ENCODE measurements around the gene LRMDA. TPM values are rescaled to one million over a fixed set of nuclear protein-coding genes. Genes with fewer than 3 reads are reported as not detected.

The LRMDA gene
- total and polyA plus RNA-seq, 2 donors (not counting 3 experiments of a cell fraction or from before 2014, with no cell fraction given) = 9.7 to 18.0 TPM

DNA sequence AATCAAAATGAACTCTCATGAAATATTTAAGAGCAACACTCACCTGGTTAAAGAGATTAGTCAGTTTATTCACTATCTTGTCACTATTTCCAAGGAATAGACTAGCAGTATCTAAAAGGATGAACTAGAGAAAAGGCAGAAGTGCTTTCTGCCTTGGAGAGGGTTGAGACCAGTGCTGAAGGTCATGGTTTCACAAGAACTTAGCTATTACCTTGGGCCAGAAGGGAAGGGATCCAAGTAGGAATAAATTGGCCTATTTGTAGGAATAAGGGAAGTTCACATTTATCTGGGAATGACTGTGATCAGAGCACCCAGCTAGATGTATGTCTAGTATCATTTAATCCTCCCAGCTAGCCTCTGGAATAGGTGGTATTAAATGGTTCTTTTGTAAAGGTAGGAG is 347.2 kb downstream of the LRMDA start:
- Histone ChIP-seq H4K20me1 (replicated peaks; ENCODE audit: control insufficient read depth, extremely low read depth, insufficient read depth, low read length) (no peaks in the 10 kb centered on the region), H3K9me3 (replicated peaks; ENCODE audit: control insufficient read depth, insufficient read depth, low read length) (no peaks in the 10 kb centered on the region), H3K4me2 (ENCODE audit: insufficient read depth, low read length) (no peak overlapping the region), H3K79me2 (ENCODE audit: control insufficient read depth, insufficient read depth, low read length) (no peaks in the 10 kb centered on the region), H3K4me3 (replicated peaks in 1 of 3; ENCODE audit: insufficient read depth in 1 of 3, low read depth in 1 of 3, low read length in 3 of 3) (no peak overlapping the region), H3K36me3 (ENCODE audit: control insufficient read depth in 2 of 2, extremely low read depth in 1 of 2, insufficient read depth in 2 of 2, low read length in 2 of 2) (no peaks in the 10 kb centered on the region), H2AFZ (ENCODE audit: low read depth, low read length) (no peak overlapping the region), H3K27me3 (ENCODE audit: control insufficient read depth in 2 of 2, insufficient read depth in 2 of 2, low read length in 2 of 2) (no peaks in the 10 kb centered on the region), H3K9ac (replicated peaks; ENCODE audit: extremely low read depth, insufficient read depth, low read length) (no peak overlapping the region), H3K27ac (ENCODE audit: insufficient read depth, low read depth, low read length) (no peak overlapping the region), H3K9me1 (replicated peaks; ENCODE audit: control insufficient read depth, extremely low read depth, insufficient read depth, low read length) (no peaks in the 10 kb centered on the region), H3K4me1 (ENCODE audit: control insufficient read depth, extremely low read depth, insufficient read depth, low read length) (no peaks in the 10 kb centered on the region)
- POLR2A ChIA-PET = no interaction called here
- intact Hi-C loops (cut with micrococcal nuclease) (no loop called here), dilution Hi-C loops (cut with MboI; ENCODE audit: extremely low pct_ligation_motif_present, low sequenced_read_pairs) (no loop called here)
- DNase-seq (ENCODE audit: low read depth, low spot score) (no peak), FAIRE-seq (no peak)
- CTCF ChIA-PET = interaction anchor here (1.5 kb wide), 1 partner anchor 10 kb away, joined by 3 read pairs; no protein-coding TSS in a partner anchor
- no TSS peak for BruUV-seq (replicated peaks)
- TF ChIP-seq POLR2AphosphoS5 (IDR thresholded peaks at IDR 0.05; ENCODE audit: insufficient read depth, low read depth, low read length) = no peak
- no peak for TF ChIP-seq POLR2A (IDR thresholded peaks at IDR 0.05; ENCODE audit: low read depth, low read length)
- no peak for TF ChIP-seq MYC (IDR thresholded peaks at IDR 0.05; ENCODE audit: low read depth, low read length)
- no peak for TF ChIP-seq EZH2 (IDR thresholded peaks at IDR 0.05; ENCODE audit: borderline replicate concordance, low read depth, low read length, severe bottlenecking)
- TF ChIP-seq GATA2 (IDR thresholded peaks at IDR 0.05; ENCODE audit: insufficient read depth, insufficient read length, low read depth, low read length) = no peak
- TF ChIP-seq FOS (IDR thresholded peaks at IDR 0.05; ENCODE audit: borderline replicate concordance, insufficient read depth, low read length) = no peak
- TF ChIP-seq, protein P1, sequence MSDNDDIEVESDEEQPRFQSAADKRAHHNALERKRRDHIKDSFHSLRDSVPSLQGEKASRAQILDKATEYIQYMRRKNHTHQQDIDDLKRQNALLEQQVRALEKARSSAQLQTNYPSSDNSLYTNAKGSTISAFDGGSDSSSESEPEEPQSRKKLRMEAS (IDR thresholded peaks at IDR 0.05; ENCODE audit: insufficient read depth, insufficient read length) = no peak
- TF ChIP-seq JUN (IDR thresholded peaks at IDR 0.05; ENCODE audit: borderline replicate concordance, insufficient read depth, insufficient read length, low read depth) = no peak
- TF ChIP-seq, protein P2, sequence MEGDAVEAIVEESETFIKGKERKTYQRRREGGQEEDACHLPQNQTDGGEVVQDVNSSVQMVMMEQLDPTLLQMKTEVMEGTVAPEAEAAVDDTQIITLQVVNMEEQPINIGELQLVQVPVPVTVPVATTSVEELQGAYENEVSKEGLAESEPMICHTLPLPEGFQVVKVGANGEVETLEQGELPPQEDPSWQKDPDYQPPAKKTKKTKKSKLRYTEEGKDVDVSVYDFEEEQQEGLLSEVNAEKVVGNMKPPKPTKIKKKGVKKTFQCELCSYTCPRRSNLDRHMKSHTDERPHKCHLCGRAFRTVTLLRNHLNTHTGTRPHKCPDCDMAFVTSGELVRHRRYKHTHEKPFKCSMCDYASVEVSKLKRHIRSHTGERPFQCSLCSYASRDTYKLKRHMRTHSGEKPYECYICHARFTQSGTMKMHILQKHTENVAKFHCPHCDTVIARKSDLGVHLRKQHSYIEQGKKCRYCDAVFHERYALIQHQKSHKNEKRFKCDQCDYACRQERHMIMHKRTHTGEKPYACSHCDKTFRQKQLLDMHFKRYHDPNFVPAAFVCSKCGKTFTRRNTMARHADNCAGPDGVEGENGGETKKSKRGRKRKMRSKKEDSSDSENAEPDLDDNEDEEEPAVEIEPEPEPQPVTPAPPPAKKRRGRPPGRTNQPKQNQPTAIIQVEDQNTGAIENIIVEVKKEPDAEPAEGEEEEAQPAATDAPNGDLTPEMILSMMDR (IDR thresholded peaks at IDR 0.05; ENCODE audit: extremely low read depth in 1 of 2, insufficient read depth in 1 of 2, low read depth in 1 of 2, low read length in 2 of 2) = no peak
